ENCODE data around the gene LDLRAD2. TPM values are rescaled to one million over a fixed set of nuclear protein-coding genes. Genes with fewer than 3 reads are reported as not detected.

Gene LDLRAD2
- total and polyA plus RNA-seq, 10 of the 15 experiments (the other 5 are each of a cell fraction or from before 2014, with no cell fraction given): 0.04 to 0.23 (median 0.11) TPM; not detected in 7

- TF ChIP-seq ZBTB40 (IDR thresholded peaks at IDR 0.05; ENCODE audit: borderline replicate concordance): no peak
- TF ChIP-seq, protein P1, sequence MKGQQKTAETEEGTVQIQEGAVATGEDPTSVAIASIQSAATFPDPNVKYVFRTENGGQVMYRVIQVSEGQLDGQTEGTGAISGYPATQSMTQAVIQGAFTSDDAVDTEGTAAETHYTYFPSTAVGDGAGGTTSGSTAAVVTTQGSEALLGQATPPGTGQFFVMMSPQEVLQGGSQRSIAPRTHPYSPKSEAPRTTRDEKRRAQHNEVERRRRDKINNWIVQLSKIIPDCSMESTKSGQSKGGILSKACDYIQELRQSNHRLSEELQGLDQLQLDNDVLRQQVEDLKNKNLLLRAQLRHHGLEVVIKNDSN (IDR thresholded peaks at IDR 0.05; ENCODE audit: borderline replicate concordance, extremely low read length, insufficient read depth, low read depth, low read length): no peak
- no peak for TF ChIP-seq HDAC6 (IDR thresholded peaks at IDR 0.05; ENCODE audit: unreplicated experiment)
- no peak for TF ChIP-seq YBX1 (IDR thresholded peaks at IDR 0.05)
Measured at GRCh38 chr1:21831454-21831970, 19.4 kb downstream of the LDLRAD2 start (continued).

DNA sequence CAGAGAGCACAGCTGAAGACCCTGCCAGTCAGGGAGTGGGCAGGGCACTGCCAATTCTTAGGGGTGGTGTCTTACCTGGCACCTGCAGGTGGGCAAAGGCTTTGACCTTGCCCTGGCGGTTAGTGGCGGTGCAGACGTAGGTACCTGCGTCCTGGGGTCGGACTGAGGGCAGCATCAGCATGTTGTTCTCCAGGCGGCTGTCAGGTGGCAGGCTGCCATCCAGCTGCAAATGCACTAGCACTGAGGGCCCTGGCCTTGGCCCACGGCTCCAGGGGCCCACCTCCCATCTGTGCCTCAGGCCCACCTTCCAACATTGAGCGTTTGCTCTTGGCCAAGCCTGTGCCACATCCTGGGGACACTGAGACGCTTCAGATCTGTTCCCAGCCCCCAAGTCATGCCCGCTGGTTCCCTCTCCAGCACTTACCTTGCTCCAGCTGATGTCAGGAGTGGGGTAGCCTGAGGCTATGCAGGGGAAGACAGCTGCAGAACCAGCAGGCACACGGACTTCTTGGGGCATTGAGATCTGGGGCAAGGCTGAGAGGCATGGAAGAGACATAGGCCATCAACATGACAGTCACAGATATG is 21.4 kb downstream of the LDLRAD2 start:
- no peak overlapping the region for H3K4me2 ChIP-seq (ENCODE audit: control insufficient read depth, insufficient read depth)
- 58% methylated on average over 11 of the region's 11 CpGs for WGBS (ENCODE audit: insufficient coverage, insufficient replicate concordance, low lambda C conversion rate, missing lambda C conversion rate)
- BruUV-seq (replicated peaks): no TSS peak

More for the DNA sequence above, 21.4 kb downstream of the LDLRAD2 start:
- no peak overlapping the region for H3K27ac ChIP-seq (ENCODE audit: control insufficient read depth, insufficient read depth)
- in situ Hi-C loops (cut with MboI) (no loop called here), intact Hi-C loops (cut with micrococcal nuclease; ENCODE audit: unreplicated experiment) (no loop called here)
- ChIA-PET RAD21 (ENCODE audit: unreplicated experiment) (no interaction called here), POLR2A (no interaction called here), SMC1A (ENCODE audit: uncharacterized antibody, unreplicated experiment) (no interaction called here), CTCF (no interaction called here)
- TF ChIP-seq MEF2B (IDR thresholded peaks at IDR 0.05; ENCODE audit: partially characterized antibody, poor library complexity, severe bottlenecking) (no peak), TAF1 (IDR thresholded peaks at IDR 0.05; ENCODE audit: borderline replicate concordance, low read depth, low read length) (no peak), TBL1XR1 (IDR thresholded peaks at IDR 0.05; ENCODE audit: low read depth, low read length) (no peak), NR2C2 (IDR thresholded peaks at IDR 0.05; ENCODE audit: borderline replicate concordance, control insufficient read depth, insufficient read length, low read depth) (no peak), MYB (IDR thresholded peaks at IDR 0.05; ENCODE audit: borderline replicate concordance, low read depth, low read length) (no peak), SIX5 (IDR thresholded peaks at IDR 0.05; ENCODE audit: low read depth, low read length, severe bottlenecking) (no peak), ATF7 (IDR thresholded peaks at IDR 0.05; ENCODE audit: low read depth) (no peak)
- no peak overlapping the region for H2AFZ ChIP-seq (ENCODE audit: control insufficient read depth, low read depth, low read length)
- FAIRE-seq (no peak), DNase-seq (ENCODE audit: low read depth, low spot score) (no peak), ATAC-seq (no peak)
- no peaks in the 10 kb centered on the region for H3K27me3 ChIP-seq (replicated peaks in 1 of 2; ENCODE audit: control insufficient read depth in 2 of 2, insufficient read depth in 2 of 2, low read length in 1 of 2)
- H3K4me1 ChIP-seq (ENCODE audit: control insufficient read depth, insufficient read depth, low read length): no peaks in the 10 kb centered on the region
- no peaks in the 10 kb centered on the region for H3K79me2 ChIP-seq (ENCODE audit: control insufficient read depth, insufficient read depth, low read length)
- H3K9ac ChIP-seq (ENCODE audit: control insufficient read depth, insufficient read depth, low read length): no peak overlapping the region
- no peak overlapping the region for H3K4me3 ChIP-seq
- H4K20me1 ChIP-seq (ENCODE audit: control insufficient read depth, insufficient read depth): no peaks in the 10 kb centered on the region
- H3K9me3 ChIP-seq (replicated peaks; ENCODE audit: control insufficient read depth, insufficient read depth, low read length): peaks cover 7% of the 10 kb centered on the region; the same call in 1 of the 3 replicates
- no peaks in the 10 kb centered on the region for H3K36me3 ChIP-seq (ENCODE audit: control insufficient read depth in 2 of 2, insufficient read depth in 2 of 2, low read length in 1 of 2)

All from GM12878 (cell line).